Nasal cavity respiratory epithelium epithelial cell of viscerocranial mucosa (primary cell): ENCODE results near the gene LRRTM2. TPM values are rescaled to one million over a fixed set of nuclear protein-coding genes. Genes with fewer than 3 reads are reported as not detected.

Experiments used
- total RNA-seq: library from RNA; depleted of rRNA; stranded (reverse); fragments of >200 nt; gene quantifications from 2 replicates; pipeline ENCODE4 v1.2.3, GENCODE V29; 2014

Gene LRRTM2
- not detected in 2 replicates for total RNA-seq

GRCh38 chr5:138874771-138875551 lies at the start of gene LRRTM2:
LRRTM2 (minus strand) TSS chr5:138875335; CDS start chr5:138874911, 424 bp downstream.

Other genes with a start within 250 kb of the LRRTM2 start
- 486 and 511 TPM in 2 replicates for gene CTNNA1, start 121.9 kb downstream of the LRRTM2 start, total RNA-seq